Muscle layer of colon (tissue), 2 donors: ENCODE measurements around the gene ERMARD.

Experiments
- H3K27ac ChIP-seq: one replicate; pipeline ENCODE4 v1.7.0; 2013; ENCODE audit warnings: low read depth, mild to moderate bottlenecking, low read length, moderate library complexity
- H3K27me3 ChIP-seq, 2 donors: one replicate each; pipeline ENCODE4 v1.7.0; 2013; ENCODE audit warnings: low read length in 2 of 2, mild to moderate bottlenecking in 2 of 2; ENCODE audit not compliant: insufficient read depth in 2 of 2, control insufficient read depth in 1 of 2
- H3K36me3 ChIP-seq: one replicate; pipeline ENCODE4 v1.7.0; 2013; ENCODE audit warnings: mild to moderate bottlenecking, low read length; ENCODE audit not compliant: insufficient read depth
- H3K4me1 ChIP-seq: one replicate; pipeline ENCODE4 v1.7.0; 2013; ENCODE audit warnings: mild to moderate bottlenecking, low read length; ENCODE audit not compliant: insufficient read depth
- H3K4me3 ChIP-seq, 2 donors: one replicate each; pipeline ENCODE4 v1.7.0; 2013; ENCODE audit warnings: low read length in 2 of 2, low read depth in 1 of 2, mild to moderate bottlenecking in 1 of 2, moderate library complexity in 1 of 2
- H3K9ac ChIP-seq: one replicate; pipeline ENCODE4 v1.7.0; 2013; ENCODE audit warnings: low read length
- H3K9me3 ChIP-seq: one replicate; pipeline ENCODE4 v1.7.0; 2013; ENCODE audit warnings: mild to moderate bottlenecking, low read length
- donor health status: abdominal sarcoma.
- donor health status: Adenocarcinoma of cecum.

ERMARD gene

DNA sequence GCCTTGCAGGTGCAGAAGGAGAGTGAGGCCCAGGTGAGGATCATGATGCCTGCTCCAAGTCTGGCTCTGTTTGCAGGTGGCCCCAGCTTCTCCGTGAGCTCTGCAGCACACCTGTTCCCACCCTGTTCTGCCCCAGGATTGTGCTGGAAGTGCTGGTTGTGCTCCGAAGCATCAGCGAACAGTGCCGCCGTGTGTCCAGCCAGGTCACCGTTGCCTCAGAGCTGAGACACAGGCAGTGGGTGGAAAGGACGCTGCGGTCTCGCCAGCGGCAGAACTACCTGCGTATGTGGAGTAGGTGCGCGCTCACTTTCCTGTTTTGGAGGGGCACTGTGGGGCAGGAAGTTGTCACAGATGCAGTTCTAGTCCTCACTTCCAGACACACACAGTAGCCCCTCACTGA lies 25.0 kb downstream of the ERMARD start:
- Histone ChIP-seq H3K4me3 (no peak overlapping the region), H3K27ac (no peak overlapping the region), H3K9me3 (no peaks in the 10 kb centered on the region), H3K27me3 (no peaks in the 10 kb centered on the region), H3K9ac (no peak overlapping the region), H3K36me3 (peaks cover 32% of the 10 kb centered on the region), H3K4me1 (no peaks in the 10 kb centered on the region)

DNA sequence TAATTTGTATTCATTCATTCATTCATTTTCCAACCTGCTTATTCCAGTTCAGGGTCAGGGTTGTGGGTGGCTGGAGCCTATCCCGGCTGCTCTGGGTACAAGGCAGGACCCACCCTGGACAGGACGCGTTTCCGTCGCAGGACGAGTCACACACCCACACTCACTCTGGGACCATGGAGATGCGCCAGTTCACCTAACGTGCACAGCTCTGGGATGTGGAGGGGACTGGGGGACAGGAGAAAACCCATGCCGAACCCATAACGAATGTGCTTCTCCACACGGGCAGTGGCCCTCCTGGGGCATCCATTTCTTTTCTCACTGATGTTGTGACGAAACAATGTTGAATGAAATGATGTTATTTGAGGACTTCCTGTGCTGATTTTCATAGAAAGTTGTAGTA lies 26.5 kb downstream of the ERMARD start:
- Histone ChIP-seq H3K4me3 (no peak overlapping the region), H3K9me3 (no peaks in the 10 kb centered on the region), H3K27ac (no peak overlapping the region), H3K4me1 (no peaks in the 10 kb centered on the region), H3K9ac (no peak overlapping the region), H3K36me3 (peaks cover 28% of the 10 kb centered on the region), H3K27me3 (no peaks in the 10 kb centered on the region)

DNA sequence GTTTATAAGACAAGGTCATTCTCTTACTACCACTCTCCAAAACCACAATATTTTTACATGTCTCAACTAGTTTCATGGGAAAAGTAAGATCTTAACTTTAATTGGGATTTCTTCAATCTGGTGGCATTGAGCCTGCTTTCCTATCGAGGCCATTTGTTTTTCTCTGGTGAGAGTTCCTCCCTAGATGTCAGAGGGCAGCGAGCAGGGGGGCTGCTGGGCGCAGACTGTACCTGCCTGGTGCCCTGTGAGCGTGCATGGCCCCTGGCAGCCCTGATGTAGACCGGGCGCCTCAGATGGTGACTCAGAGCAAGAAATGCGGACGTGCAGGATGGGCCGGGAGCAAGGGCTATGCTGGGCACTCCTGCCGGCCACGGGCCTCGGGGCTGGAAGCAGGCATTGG lies 27.2 kb downstream of the ERMARD start:
- Histone ChIP-seq H3K27me3 (no peaks in the 10 kb centered on the region), H3K27ac (no peak overlapping the region), H3K36me3 (peaks cover 25% of the 10 kb centered on the region), H3K9ac (no peak overlapping the region), H3K4me1 (no peaks in the 10 kb centered on the region), H3K9me3 (no peaks in the 10 kb centered on the region), H3K4me3 (no peak overlapping the region)

DNA sequence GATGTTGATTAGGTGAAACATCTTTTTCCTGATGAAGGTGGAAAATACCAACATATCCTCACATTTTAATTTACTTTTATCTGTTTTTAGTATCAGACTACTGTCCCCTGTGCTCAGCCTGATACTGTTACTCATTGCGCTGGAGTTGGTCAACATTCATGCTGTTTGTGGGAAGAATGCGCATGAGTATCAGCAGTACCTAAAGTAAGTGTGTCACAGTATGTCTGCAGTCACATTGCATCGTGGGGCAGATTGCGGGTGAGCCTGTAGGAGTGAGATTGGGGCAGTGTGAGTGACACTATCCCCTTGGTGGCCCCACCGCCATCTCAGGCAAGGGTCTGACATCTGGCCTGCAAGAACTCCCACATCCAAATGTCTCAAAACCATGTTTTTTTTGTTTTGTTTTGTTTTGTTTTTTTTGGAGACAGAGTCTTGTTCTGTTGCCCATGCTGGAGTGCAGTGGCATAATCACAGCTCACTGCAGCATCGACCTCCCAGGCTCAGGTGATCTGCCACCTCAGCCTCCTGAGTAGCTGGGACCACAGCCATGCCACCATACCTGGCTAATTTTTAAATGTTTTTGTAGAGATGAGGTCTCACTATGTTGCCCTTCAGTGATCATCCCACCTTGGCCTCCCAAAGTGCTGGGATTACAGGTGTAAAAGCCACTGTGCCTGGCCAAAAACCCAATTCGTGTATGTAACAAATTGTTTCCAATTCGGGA lies 27.8 kb downstream of the ERMARD start:
- no peak overlapping the region for H3K4me3 ChIP-seq
- H3K4me1 ChIP-seq = no peaks in the 10 kb centered on the region
- H3K36me3 ChIP-seq = peaks cover 25% of the 10 kb centered on the region
- H3K9me3 ChIP-seq = no peaks in the 10 kb centered on the region
- H3K27ac ChIP-seq = no peak overlapping the region
- no peaks in the 10 kb centered on the region for H3K27me3 ChIP-seq
- H3K9ac ChIP-seq = no peak overlapping the region

DNA sequence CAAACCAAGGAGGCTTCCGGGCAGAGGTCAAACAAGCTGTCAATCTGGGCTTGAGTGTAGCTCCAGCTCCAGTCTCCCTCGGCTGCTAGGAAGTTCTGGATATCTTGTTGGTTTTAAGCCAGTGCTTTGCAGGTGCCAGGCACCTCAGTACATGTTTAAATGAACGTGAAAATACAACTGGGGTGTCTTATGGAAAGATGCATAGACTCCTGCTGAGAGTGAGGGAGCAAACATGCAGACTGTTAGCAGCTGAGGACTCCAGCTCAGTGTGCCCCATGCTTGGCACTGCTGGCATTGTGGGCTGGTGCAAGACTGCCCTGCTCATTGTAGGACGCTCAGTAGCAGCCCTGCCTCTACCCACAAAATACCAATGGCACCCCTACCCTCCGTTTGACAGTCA lies 28.5 kb downstream of the ERMARD start:
- H3K27me3 ChIP-seq = no peaks in the 10 kb centered on the region
- no peaks in the 10 kb centered on the region for H3K9me3 ChIP-seq
- no peak overlapping the region for H3K9ac ChIP-seq
- H3K4me1 ChIP-seq = no peaks in the 10 kb centered on the region
- peaks cover 25% of the 10 kb centered on the region for H3K36me3 ChIP-seq
- no peak overlapping the region for H3K27ac ChIP-seq
- H3K4me3 ChIP-seq = no peak overlapping the region

DNA sequence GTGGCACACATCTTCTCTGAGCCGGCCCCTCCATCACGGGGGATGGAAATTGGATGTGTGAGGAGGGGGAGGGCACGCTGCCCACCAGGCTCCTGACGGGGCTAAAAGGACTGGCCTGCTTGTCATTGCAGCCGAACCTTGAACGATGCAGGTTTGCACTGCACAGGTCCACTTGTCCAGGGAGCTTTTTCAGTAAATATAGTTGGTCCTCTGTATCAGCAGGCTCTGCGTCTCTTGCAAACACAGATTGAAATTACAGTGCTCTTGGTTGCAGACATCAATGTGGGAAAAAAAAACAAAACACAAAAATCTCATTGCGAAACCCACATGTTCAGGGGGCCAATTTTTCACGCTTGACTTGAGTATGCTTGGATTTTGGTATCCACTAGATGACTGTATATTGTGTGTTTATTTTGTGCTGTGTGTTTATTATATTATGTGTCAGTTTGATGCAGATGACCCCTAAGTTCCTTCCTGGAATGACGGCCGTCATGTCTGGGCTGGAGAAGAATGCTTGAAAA lies 29.2 kb downstream of the ERMARD start:
- Histone ChIP-seq H3K4me1 (no peaks in the 10 kb centered on the region), H3K27ac (no peak overlapping the region), H3K9ac (no peak overlapping the region), H3K36me3 (peaks cover 25% of the 10 kb centered on the region), H3K27me3 (no peaks in the 10 kb centered on the region), H3K4me3 (no peak overlapping the region), H3K9me3 (no peaks in the 10 kb centered on the region)

DNA sequence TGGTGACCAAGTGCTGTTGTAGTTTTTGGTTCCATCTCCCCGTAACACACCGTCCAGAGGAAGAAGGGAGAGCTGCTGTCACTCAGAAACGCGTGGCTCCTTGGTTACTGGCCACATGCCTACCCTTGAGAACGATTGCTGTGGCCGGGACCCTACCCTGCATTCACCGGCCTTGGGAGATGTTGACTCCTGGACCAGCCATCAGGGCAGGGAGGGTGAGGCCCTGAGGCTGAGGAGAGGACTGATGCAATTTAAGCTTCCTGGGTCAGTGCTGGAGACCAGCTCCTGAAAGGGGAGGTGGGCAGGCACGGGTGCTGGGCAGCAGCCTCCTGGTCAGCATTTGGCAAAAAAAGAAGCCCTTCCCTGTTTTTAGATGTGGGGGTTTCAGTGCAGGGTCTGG lies 31.5 kb downstream of the ERMARD start:
- H3K4me1 ChIP-seq = no peaks in the 10 kb centered on the region
- no peak overlapping the region for H3K27ac ChIP-seq
- no peaks in the 10 kb centered on the region for H3K27me3 ChIP-seq
- peaks cover 8% of the 10 kb centered on the region for H3K36me3 ChIP-seq
- H3K9me3 ChIP-seq = no peaks in the 10 kb centered on the region
- H3K4me3 ChIP-seq = no peak overlapping the region
- no peak overlapping the region for H3K9ac ChIP-seq

DNA sequence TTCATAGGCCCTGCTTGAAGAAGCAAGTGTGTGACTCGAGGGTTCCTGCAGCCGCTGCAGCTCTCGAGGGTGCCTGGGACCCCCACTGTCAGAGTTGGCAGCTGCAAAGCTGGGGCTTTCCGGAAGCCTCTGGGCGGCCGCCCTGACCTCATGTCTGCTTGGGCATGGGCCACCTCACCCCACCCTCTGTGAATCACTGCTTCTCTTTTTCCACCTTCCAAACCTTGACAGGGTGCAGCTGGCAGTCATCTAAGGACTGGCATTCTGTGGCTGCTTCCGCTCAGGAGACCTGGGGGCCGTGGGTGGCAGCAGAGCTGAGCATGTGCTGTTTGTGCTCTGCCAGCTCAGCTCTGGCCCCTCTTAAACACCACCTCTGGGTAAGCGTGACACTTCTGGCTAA lies 32.0 kb downstream of the ERMARD start:
- Histone ChIP-seq H3K36me3 (peaks cover 8% of the 10 kb centered on the region), H3K27ac (no peak overlapping the region), H3K9me3 (no peaks in the 10 kb centered on the region), H3K27me3 (no peaks in the 10 kb centered on the region), H3K9ac (no peak overlapping the region), H3K4me1 (no peaks in the 10 kb centered on the region), H3K4me3 (no peak overlapping the region)

DNA sequence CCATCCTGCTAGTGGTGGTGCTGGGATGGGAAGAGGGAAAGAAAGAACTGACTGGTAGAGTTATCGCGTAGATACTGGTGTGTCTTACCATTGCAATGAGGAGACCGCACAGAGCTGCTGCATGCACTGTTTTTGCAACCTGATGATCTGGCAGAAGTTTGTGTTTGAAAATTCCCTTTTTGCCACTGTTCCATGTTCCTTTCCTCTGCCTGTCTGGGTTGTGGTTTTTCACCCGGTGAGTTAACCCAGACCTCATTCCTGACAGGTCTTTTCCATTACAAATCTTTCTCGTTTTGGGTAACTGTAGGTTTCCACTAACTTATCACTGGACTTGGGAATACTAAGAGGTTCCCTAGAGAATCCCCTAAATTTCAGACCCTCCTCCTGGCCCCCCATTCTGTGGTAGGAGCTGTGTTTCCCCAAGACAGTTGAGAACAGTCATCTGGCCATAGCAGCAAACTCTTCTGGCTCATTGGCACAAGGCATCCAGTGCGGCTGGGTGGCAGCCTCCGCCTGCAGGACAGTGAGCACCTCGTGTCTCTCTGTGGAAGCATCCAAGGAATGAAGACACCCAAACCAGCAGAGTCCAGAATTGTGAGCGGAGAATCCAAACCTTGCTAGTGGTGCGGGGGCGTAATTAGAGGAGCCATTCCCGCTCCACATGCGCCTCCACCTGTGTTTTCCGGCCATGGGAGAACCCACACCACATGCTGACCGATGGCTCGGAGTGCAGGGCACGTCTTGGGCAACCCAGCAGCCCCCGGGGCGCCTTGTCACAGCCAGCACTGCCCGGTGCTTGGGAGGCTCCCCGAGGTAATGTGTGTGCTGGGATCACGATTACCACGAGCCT lies 32.8 kb downstream of the ERMARD start:
- Histone ChIP-seq H3K9ac (no peak overlapping the region), H3K27ac (no peak overlapping the region), H3K4me1 (no peaks in the 10 kb centered on the region), H3K9me3 (no peaks in the 10 kb centered on the region), H3K4me3 (no peak overlapping the region), H3K27me3 (no peaks in the 10 kb centered on the region), H3K36me3 (peaks cover 6% of the 10 kb centered on the region)

DNA sequence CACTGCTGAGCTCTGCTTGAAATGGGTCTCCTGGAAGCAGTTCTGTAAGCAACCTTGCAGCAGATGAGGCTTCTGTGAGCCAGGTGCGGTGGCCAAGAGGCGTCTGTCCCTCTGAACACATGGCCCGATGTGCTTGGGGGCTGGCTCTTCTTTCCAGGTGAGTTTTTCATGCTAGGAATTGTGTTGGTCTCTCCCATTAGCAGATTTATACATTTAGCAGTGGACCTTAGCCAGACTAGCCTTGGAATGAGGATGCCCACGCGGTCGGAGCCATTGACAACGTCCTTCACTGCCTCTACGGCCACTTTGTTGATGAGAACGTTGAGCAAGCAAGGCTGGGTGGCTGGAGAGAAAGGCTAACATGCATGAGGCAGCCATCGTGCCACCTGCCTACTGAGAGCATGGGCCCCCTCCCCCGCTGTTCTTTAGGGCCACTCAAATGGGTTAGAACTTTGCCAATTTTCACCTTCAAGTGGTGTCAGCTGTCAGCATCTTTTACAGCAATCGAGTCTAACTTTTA lies 33.5 kb downstream of the ERMARD start:
- no peak overlapping the region for H3K27ac ChIP-seq
- H3K27me3 ChIP-seq = no peaks in the 10 kb centered on the region
- no peaks in the 10 kb centered on the region for H3K9me3 ChIP-seq
- no peaks in the 10 kb centered on the region for H3K36me3 ChIP-seq
- H3K9ac ChIP-seq = no peak overlapping the region
- H3K4me1 ChIP-seq = peaks cover 6% of the 10 kb centered on the region
- H3K4me3 ChIP-seq = no peak overlapping the region

DNA sequence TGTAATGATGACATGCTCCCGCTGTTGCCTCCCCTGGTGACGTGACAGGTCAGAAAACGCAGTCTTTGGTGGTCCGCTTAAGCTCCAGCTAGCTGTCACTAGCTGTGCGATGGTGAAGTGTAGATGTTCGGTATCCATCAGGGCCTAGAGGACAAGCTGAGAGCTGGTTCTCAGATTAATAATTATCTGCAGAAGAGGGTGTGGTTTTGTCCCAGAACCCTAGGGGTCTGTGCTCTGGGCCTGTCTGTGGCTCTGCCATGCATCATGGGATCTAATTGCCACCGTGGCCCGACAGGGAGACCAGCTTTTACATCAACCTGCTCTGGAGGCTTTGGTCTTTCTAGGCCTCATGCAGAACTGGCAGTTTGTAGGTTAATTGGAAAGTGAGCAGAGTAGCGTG lies 34.1 kb downstream of the ERMARD start:
- Histone ChIP-seq H3K27ac (no peak overlapping the region), H3K4me3 (no peak overlapping the region), H3K4me1 (peaks cover 8% of the 10 kb centered on the region), H3K36me3 (no peaks in the 10 kb centered on the region), H3K9me3 (no peaks in the 10 kb centered on the region), H3K9ac (no peak overlapping the region), H3K27me3 (no peaks in the 10 kb centered on the region)
